ENCODE measurements around the gene KCNQ1.

KCNQ1 gene

GRCh38 chr11:2585566-2586086, 140.8 kb downstream of the KCNQ1 start:
- no peak overlapping the region for H3K27ac ChIP-seq
- TF ChIP-seq CTCF (conservative IDR thresholded peaks at IDR 0.05) = no peak

- H3K27ac ChIP-seq = no peak overlapping the region
- TF ChIP-seq CTCF (conservative IDR thresholded peaks at IDR 0.05) = no peak
Measured at GRCh38 chr11:2586087-2586792, 141.4 kb downstream of the KCNQ1 start.

- TF ChIP-seq CTCF (conservative IDR thresholded peaks at IDR 0.05) = no peak
- H3K27ac ChIP-seq = no peak overlapping the region
Measured at GRCh38 chr11:2586793-2587131, 142.0 kb downstream of the KCNQ1 start.

- no peak overlapping the region for H3K27ac ChIP-seq
- TF ChIP-seq CTCF (conservative IDR thresholded peaks at IDR 0.05) = no peak
Measured at GRCh38 chr11:2587132-2587930, 142.5 kb downstream of the KCNQ1 start.

- TF ChIP-seq CTCF (conservative IDR thresholded peaks at IDR 0.05) = no peak
Measured at GRCh38 chr11:2587976-2588748, 143.4 kb downstream of the KCNQ1 start.

GRCh38 chr11:2588809-2589537, 144.2 kb downstream of the KCNQ1 start:
- TF ChIP-seq CTCF (conservative IDR thresholded peaks at IDR 0.05) = no peak
- H3K27ac ChIP-seq = no peak overlapping the region

More at GRCh38 chr11:2587976-2588748, 143.4 kb downstream of the KCNQ1 start:
- H3K27ac ChIP-seq = no peak overlapping the region

All from VCaP (cell line).